Coronary artery (tissue), 2 donors: ENCODE measurements around the gene CNPY3.
"Not testable (repeated sequence)": the region's sequence is repeated elsewhere in the genome, so short reads cannot be mapped to it uniquely, and the experiment has no call there.

Experiments used
- DNase-seq: peaks from one replicate; pipeline ENCODE4 v3.0.0-alpha.2; 2017; ENCODE audit warnings: low spot score
- H3K27ac ChIP-seq, 2 donors: fragments of 200-600 bp; sonication (generic); one replicate each; pipeline ENCODE4 v1.5.1; 2016 to 2019
- H3K4me3 ChIP-seq: fragments of 200-600 bp; sonication (generic); 2 replicates; pipeline ENCODE4 v1.5.1; 2016; ENCODE audit warnings: mild to moderate bottlenecking, moderate library complexity
- CTCF ChIP-seq: fragments of 200-600 bp; sonication (generic); IDR thresholded peaks from one replicate; pipeline ENCODE4 v1.5.1; 2019; ENCODE audit warnings: antibody characterized with exemption

The CNPY3 gene

DNA sequence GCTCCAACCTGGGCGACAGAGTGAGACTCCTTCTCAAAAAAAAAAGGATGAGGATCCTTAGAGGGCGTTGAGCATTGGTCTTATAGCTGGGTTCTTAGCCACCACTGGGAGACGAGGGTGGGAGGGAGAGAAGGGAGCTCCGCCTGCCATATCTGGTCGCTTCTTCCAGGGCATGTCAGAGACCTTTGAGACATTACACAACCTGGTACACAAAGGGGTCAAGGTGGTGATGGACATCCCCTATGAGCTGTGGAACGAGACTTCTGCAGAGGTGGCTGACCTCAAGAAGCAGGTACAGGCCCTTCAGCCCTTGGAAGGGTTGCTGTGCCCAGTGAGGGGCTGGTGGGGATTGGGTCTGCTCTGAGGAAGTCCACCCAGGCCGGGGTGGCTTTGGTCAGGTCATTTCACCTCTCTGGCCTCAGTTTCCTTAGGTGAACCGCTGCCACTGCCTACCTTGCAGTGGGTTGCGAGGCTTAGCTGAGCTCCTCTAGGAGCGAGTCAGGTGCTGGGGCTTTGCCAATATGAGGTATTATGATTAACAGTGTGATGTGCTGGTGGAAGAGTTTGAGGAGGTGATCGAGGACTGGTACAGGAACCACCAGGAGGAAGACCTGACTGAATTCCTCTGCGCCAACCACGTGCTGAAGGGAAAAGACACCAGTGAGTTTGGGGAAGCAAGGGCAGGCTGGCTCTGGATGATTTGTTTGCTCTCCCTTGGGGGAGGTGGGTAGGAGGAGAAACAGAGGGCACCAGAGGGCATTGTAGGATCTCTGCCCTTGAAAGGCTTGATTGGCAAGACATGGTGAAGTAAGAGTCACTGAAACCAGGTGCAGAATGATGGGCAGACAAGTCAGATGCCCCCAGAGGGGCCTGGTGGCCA is 8.5 kb downstream of the CNPY3 start:
- DNase-seq: no peak
- no peak for TF ChIP-seq CTCF
- H3K4me3 ChIP-seq: no peak overlapping the region
- H3K27ac ChIP-seq: no peak overlapping the region

- no peak for TF ChIP-seq CTCF
- Histone ChIP-seq H3K4me3 (no peak overlapping the region), H3K27ac (no peak overlapping the region)
- DNase-seq: no peak
Measured at GRCh38 chr6:42938428-42938796, 9.1 kb downstream of the CNPY3 start.

GRCh38 chr6:42938987-42939809 is 9.9 kb downstream of the CNPY3 start:
- no peak for DNase-seq
- Histone ChIP-seq H3K27ac (no peak overlapping the region), H3K4me3 (no peak overlapping the region)
- TF ChIP-seq CTCF: no peak

DNA sequence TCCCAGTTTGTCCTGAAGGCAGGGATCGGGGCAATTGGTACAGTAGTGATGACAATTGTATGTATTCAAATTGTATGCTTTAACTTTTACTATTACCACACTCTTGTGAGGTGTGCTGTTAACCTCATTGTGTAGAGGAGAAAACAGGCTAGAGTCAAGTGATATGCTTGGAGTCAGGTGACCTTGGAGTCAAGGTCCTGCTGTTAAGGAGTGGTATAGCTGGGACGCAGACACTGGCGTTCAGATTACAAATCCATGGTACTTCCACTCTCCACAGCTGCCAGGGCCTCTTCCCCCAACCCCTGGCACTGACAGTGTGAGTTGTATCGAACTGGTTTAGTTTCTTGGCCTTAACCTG is 10.5 kb downstream of the CNPY3 start:
- no peak for DNase-seq
- no peak for TF ChIP-seq CTCF
- H3K4me3 ChIP-seq: no peak overlapping the region
- no peak overlapping the region for H3K27ac ChIP-seq

DNA sequence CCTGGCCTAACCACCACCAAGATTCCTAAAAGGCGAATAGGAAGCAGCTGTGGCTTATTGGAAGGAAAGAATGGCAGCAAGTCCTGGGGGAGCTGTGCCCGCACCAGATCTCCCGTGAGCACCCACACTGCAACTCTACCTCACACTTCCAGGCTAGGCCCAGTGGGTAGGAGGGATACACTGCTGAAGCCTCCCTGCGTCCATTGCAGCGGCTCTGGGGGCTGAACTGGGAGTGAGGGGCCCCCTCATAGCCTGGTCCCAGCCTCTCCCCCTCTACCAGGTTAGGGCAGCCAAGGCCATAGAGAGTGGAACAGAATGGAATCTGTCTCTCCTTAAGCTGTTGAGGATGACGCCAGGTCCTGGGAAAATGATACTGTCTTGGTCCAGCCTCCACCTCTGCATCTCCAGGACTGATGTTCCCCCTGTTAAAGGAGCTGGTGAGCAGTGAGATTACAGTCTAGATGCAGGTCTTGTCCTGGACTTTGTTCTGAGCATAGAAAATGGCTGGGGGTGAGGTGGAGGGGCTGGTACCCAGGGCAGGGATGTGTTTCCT is 11.3 kb downstream of the CNPY3 start:
- no peak overlapping the region for H3K4me3 ChIP-seq
- TF ChIP-seq CTCF: no peak
- DNase-seq: no peak
- no peak overlapping the region for H3K27ac ChIP-seq

DNA sequence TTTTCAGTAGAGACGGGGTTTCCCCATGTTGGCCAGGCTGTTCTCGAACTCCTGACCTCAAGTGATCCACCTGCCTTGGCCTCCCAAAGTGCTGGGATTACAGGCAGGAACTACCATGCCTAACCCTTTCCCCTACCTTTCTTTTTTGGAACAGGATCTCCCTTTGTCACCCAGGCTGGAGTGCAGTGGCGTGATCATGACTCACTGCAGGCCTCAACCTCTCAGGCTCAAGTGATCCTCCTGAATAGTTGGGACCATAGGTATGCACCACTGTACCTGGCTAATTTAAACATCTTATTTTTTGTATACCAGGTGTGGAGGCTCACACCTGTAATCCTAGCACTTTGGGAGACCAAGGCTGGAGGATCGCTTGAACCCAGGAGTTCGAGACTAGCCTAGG is 12.1 kb downstream of the CNPY3 start:
- not testable (repeated sequence) for DNase-seq, H3K4me3 ChIP-seq, H3K27ac ChIP-seq

- TF ChIP-seq CTCF: no peak
- no peak for DNase-seq
- no peak overlapping the region for H3K27ac ChIP-seq
- H3K4me3 ChIP-seq: no peak overlapping the region
Measured at GRCh38 chr6:42942444-42942843, 13.2 kb downstream of the CNPY3 start.
